22Rv1 (cell line): ENCODE results near the gene SLC25A27.

Experiments used
- H3K27ac ChIP-seq: fragments of 450-650 bp; 2 replicates; pipeline ENCODE4 v1.5.1; 2017
- ZFX ChIP-seq: fragments of 450-650 bp; IDR thresholded peaks from 2 replicates; pipeline ENCODE4 v1.6.1; 2017; ENCODE audit warnings: antibody characterized with exemption, borderline replicate concordance
- TF ChIP-seq, protein P1 (sequence below): fragments of 450-650 bp; IDR thresholded peaks from 2 replicates; pipeline ENCODE4 v1.5.1; 2017; ENCODE audit warnings: mild to moderate bottlenecking

Gene SLC25A27

DNA sequence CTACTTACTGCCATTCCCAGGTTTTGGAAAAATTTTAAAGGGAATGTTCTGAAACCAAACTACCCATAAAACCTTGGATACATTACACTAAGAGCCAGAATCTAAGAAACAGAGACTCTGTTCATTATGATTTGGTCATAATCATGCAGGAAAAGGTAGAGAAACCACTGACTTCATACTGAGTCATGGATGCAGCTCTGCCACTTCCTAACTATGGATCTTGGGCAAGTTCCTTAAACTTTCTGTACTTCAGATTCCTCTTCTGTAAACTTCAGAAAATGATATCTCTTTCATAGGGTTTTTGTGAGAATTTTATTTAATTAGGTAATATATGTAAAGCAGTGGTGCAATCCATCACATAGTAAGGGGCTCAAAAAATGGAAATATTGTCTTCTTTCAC, 62.4 kb downstream of the SLC25A27 start:
- H3K27ac ChIP-seq: no peak overlapping the region
- TF ChIP-seq ZFX: no peak

DNA sequence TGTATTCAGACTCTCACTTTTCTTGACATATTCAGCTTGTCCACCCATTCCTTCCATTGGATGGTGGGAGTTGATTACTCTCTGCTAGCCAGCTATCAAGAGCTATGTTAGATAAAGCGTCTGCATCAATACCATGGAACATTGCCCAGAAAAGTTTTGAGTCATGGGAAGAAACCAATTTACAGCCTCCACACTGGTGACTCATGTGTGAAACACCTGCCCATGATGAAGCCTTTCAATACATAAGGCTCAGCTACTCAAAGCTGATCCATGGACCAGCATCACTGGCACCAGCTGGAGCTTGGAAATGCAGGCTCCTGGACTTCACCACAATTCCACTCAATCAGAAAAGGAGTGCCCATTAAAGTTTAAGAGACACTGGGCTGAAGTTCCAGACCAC, 66.3 kb downstream of the SLC25A27 start:
- TF ChIP-seq, protein P1, sequence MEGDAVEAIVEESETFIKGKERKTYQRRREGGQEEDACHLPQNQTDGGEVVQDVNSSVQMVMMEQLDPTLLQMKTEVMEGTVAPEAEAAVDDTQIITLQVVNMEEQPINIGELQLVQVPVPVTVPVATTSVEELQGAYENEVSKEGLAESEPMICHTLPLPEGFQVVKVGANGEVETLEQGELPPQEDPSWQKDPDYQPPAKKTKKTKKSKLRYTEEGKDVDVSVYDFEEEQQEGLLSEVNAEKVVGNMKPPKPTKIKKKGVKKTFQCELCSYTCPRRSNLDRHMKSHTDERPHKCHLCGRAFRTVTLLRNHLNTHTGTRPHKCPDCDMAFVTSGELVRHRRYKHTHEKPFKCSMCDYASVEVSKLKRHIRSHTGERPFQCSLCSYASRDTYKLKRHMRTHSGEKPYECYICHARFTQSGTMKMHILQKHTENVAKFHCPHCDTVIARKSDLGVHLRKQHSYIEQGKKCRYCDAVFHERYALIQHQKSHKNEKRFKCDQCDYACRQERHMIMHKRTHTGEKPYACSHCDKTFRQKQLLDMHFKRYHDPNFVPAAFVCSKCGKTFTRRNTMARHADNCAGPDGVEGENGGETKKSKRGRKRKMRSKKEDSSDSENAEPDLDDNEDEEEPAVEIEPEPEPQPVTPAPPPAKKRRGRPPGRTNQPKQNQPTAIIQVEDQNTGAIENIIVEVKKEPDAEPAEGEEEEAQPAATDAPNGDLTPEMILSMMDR: no peak
- TF ChIP-seq ZFX: no peak
- H3K27ac ChIP-seq: no peak overlapping the region

DNA sequence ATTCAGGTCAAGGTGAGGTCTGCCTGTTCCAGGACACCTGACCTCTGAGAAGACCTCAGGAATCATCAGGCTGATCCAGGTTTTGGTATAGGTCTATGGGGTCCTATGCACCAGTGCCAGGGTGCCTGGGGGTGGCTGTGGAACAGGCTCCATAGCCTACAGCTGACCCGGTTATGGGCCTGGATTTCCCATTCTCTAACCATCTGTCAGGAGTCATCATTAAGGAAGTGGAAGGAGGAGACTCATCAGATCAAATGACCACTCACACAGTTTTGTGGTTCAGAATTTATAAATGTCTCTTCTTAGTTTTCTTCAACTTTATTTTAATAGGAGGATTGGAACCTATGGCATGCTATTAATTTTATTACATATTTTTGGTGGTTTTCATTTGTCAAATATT, 67.6 kb downstream of the SLC25A27 start:
- no peak overlapping the region for H3K27ac ChIP-seq
- TF ChIP-seq, protein P1: no peak
- no peak for TF ChIP-seq ZFX
